Forelimb muscle (tissue), 1 donor: ENCODE results near the gene R3HDM2. TPM values are rescaled to one million over a fixed set of nuclear protein-coding genes. Genes with fewer than 3 reads are reported as not detected.
"Not testable (repeated sequence)": the region's sequence is repeated elsewhere in the genome, so short reads cannot be mapped to it uniquely, and the experiment has no call there.

Experiments
- DNase-seq: peaks from one replicate; pipeline ENCODE4 v3.0.0-alpha.2; 2013; ENCODE audit warnings: low read depth
- polyA plus RNA-seq: library from polyadenylated mRNA; unstranded; fragments of 120-200 nt; gene quantifications from one replicate; pipeline ENCODE4 v1.2.1, GENCODE V29; 2013; ENCODE audit not compliant: insufficient read length

The R3HDM2 gene
- polyA plus RNA-seq, 1 donor, result 50.1 TPM

GRCh38 chr12:57452937-57453509, 22.2 kb upstream of the R3HDM2 start:
- no peak for DNase-seq

GRCh38 chr12:57452181-57452936, 21.5 kb upstream of the R3HDM2 start:
- no peak for DNase-seq

- no peak for DNase-seq
Observed at GRCh38 chr12:57451233-57451778, 20.5 kb upstream of the R3HDM2 start.

- no peak for DNase-seq
Observed at GRCh38 chr12:57450057-57450456, 19.2 kb upstream of the R3HDM2 start.

GRCh38 chr12:57449375-57449774, 18.5 kb upstream of the R3HDM2 start:
- no peak for DNase-seq

- DNase-seq, result no peak
Observed at GRCh38 chr12:57448669-57449068, 17.8 kb upstream of the R3HDM2 start.

GRCh38 chr12:57446292-57446960, 15.6 kb upstream of the R3HDM2 start:
- DNase-seq, result no peak

GRCh38 chr12:57444744-57445143, 13.9 kb upstream of the R3HDM2 start:
- no peak for DNase-seq

- not testable (repeated sequence) for DNase-seq
Observed at GRCh38 chr12:57444337-57444736, 13.5 kb upstream of the R3HDM2 start.

GRCh38 chr12:57441846-57442427, 11.1 kb upstream of the R3HDM2 start:
- DNase-seq, result no peak

- DNase-seq, result not testable (repeated sequence)
Observed at GRCh38 chr12:57441393-57441792, 10.6 kb upstream of the R3HDM2 start.

- DNase-seq, result no peak
Observed at GRCh38 chr12:57439762-57440266, 9.0 kb upstream of the R3HDM2 start.

- DNase-seq, result no peak
Observed at GRCh38 chr12:57438400-57438799, 7.6 kb upstream of the R3HDM2 start.

GRCh38 chr12:57435293-57435692, 4.5 kb upstream of the R3HDM2 start:
- DNase-seq, result no peak

GRCh38 chr12:57434517-57435223, 3.8 kb upstream of the R3HDM2 start, which contains the start of gene INHBC:
Gene INHBC (plus strand): TSS chr12:57434784. CDS start chr12:57434887, 103 bp downstream.
- DNase-seq, result no peak

- DNase-seq, result no peak
Observed at GRCh38 chr12:57433370-57433769, 2.5 kb upstream of the R3HDM2 start.

- no peak for DNase-seq
Observed at GRCh38 chr12:57431654-57432188, 878 bp upstream of the R3HDM2 start.

- DNase-seq, result no peak
Observed at GRCh38 chr12:57430112-57430930, 522 bp downstream of the R3HDM2 start.

- DNase-seq, result no peak
Observed at GRCh38 chr12:57429473-57430111, 1.3 kb downstream of the R3HDM2 start.

- no peak for DNase-seq
Observed at GRCh38 chr12:57428965-57429364, 1.9 kb downstream of the R3HDM2 start.
